HEK293T (cell line): ENCODE results near the gene KLC3.
"Not testable (repeated sequence)": the region's sequence is repeated elsewhere in the genome, so short reads cannot be mapped to it uniquely, and the experiment has no call there.

Source experiments
- CTCF ChIA-PET: fragments of 350-600 bp; formaldehyde crosslinking; extraction: SDS; loops from one replicate; lab custom pipeline; 2021; ENCODE audit warnings: antibody characterized with exemption, inconsistent platforms; lab: Yijun Ruan, JAX
- POLR2A ChIA-PET: fragments of 350-600 bp; formaldehyde crosslinking; extraction: SDS; loops from one replicate; lab custom pipeline; 2020; ENCODE audit warnings: antibody characterized with exemption, inconsistent platforms; lab: Yijun Ruan, JAX
- DNase-seq: peaks from one replicate; pipeline ENCODE4 v3.0.0; 2012; ENCODE audit warnings: mixed read lengths; ENCODE audit errors: extremely low spot score
- ARNT ChIP-seq: fragments of 450-650 bp; IDR thresholded peaks from 2 replicates; pipeline ENCODE4 v1.6.1; 2017; ENCODE audit warnings: mild to moderate bottlenecking
- BHLHE40 ChIP-seq: fragments of 450-650 bp; IDR thresholded peaks from 2 replicates; pipeline ENCODE4 v1.6.1; 2016; ENCODE audit warnings: mild to moderate bottlenecking, moderate library complexity, borderline replicate concordance
- CTBP1 ChIP-seq: fragments of 450-650 bp; IDR thresholded peaks from 2 replicates; pipeline ENCODE4 v1.6.1; 2016; ENCODE audit warnings: borderline replicate concordance
- ELF4 ChIP-seq: fragments of 450-650 bp; IDR thresholded peaks from 2 replicates; pipeline ENCODE4 v1.6.1; 2017; ENCODE audit warnings: antibody characterized with exemption
- FOXA1 ChIP-seq: fragments of 450-650 bp; IDR thresholded peaks from 2 replicates; pipeline ENCODE4 v1.6.1; 2016; ENCODE audit warnings: mild to moderate bottlenecking
- FOXK2 ChIP-seq: fragments of 450-650 bp; IDR thresholded peaks from 2 replicates; pipeline ENCODE4 v1.6.1; 2016; ENCODE audit warnings: mild to moderate bottlenecking
- FOXM1 ChIP-seq: fragments of 450-650 bp; IDR thresholded peaks from 2 replicates; pipeline ENCODE4 v1.6.1; 2017; ENCODE audit warnings: mild to moderate bottlenecking, borderline replicate concordance
- HDGF ChIP-seq: fragments of 450-650 bp; IDR thresholded peaks from 2 replicates; pipeline ENCODE4 v1.6.1; 2017; ENCODE audit warnings: antibody characterized with exemption, borderline replicate concordance
- L3MBTL2 ChIP-seq: fragments of 450-650 bp; conservative IDR thresholded peaks from 2 replicates; pipeline ENCODE4 v1.6.1; 2016; ENCODE audit warnings: mild to moderate bottlenecking
- LEF1 ChIP-seq: fragments of 450-650 bp; IDR thresholded peaks from 2 replicates; pipeline ENCODE4 v1.6.1; 2017; ENCODE audit warnings: mild to moderate bottlenecking, borderline replicate concordance
- NFRKB ChIP-seq: fragments of 450-650 bp; IDR thresholded peaks from 2 replicates; pipeline ENCODE4 v1.6.1; 2016; ENCODE audit warnings: mild to moderate bottlenecking, moderate library complexity
- SP1 ChIP-seq: fragments of 450-650 bp; IDR thresholded peaks from 2 replicates; pipeline ENCODE4 v1.6.1; 2017
- SUZ12 ChIP-seq: fragments of 450-650 bp; IDR thresholded peaks from 2 replicates; pipeline ENCODE4 v1.6.1; 2016; ENCODE audit warnings: mild to moderate bottlenecking
- TARDBP ChIP-seq: fragments of 450-650 bp; IDR thresholded peaks from 2 replicates; pipeline ENCODE4 v1.6.1; 2016
- ZNF384 ChIP-seq: fragments of 450-650 bp; IDR thresholded peaks from 2 replicates; pipeline ENCODE4 v1.6.1; 2016
- TF ChIP-seq, protein P1 (sequence below): fragments of 450-650 bp; IDR thresholded peaks from 2 replicates; pipeline ENCODE4 v1.6.1; 2016

Gene KLC3

DNA sequence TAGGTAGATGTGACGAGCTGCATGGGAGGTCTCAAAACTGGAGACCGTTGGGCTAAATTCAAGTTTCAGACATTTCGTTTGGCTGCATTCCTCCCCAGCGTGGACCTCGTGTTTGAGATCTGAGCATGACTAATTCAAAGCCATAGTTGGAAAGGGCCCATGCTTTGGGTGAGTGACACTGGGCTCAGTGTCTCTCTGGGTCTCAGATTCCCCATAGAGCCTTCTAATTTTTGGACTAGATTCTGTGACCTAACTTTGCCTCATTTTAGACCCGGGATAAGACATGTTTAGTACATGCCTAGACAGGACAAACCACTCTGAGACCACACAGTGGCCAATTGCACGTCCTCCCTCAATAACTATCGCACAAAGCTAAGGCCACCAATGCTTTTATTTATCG is 34.5 kb upstream of the KLC3 start:
- POLR2A ChIA-PET = interaction anchor here (1.3 kb wide), 1 partner anchor 20 kb away, joined by 4 read pairs; no protein-coding TSS in a partner anchor
- no peak for TF ChIP-seq HDGF
- no peak for TF ChIP-seq LEF1
- TF ChIP-seq TARDBP = no peak
- TF ChIP-seq ZNF384 = no peak
- no peak for TF ChIP-seq ELF4
- TF ChIP-seq BHLHE40 = no peak
- CTCF ChIA-PET = no interaction called here
- DNase-seq = no peak

DNA sequence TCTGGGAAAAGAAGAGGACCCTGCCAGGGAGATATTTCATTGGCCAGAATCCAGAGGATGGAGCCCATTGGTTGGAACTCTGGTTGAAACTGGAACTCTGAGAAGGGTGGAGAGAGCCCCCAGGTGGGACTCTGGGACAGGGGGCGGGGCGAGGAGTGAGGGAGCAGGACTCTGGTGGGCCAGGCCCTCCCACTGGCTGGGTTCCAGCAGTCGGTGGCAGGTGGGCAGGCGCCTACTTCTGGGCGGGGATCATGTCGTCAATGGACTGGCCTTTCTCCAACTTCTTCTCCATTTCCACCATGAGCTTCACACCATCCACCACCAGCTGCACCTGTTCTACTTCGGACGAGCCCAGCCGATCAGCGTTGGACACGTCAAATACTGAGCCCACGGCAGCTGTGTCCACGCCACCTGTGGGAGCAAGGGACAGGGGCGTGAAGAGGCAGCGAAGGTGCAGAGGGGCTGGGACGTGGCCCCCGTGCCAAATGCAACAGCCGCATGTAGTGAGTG is 34.0 kb upstream of the KLC3 start:
- TF ChIP-seq BHLHE40 (no peak), ELF4 (no peak), TARDBP (no peak), ZNF384 (no peak), HDGF (no peak), ARNT (no peak), LEF1 (no peak), L3MBTL2 (no peak), FOXA1 (no peak), FOXK2 (no peak), SUZ12 (no peak), CTBP1 (no peak), FOXM1 (no peak), SP1 (no peak), NFRKB (no peak)
- TF ChIP-seq, protein P1, sequence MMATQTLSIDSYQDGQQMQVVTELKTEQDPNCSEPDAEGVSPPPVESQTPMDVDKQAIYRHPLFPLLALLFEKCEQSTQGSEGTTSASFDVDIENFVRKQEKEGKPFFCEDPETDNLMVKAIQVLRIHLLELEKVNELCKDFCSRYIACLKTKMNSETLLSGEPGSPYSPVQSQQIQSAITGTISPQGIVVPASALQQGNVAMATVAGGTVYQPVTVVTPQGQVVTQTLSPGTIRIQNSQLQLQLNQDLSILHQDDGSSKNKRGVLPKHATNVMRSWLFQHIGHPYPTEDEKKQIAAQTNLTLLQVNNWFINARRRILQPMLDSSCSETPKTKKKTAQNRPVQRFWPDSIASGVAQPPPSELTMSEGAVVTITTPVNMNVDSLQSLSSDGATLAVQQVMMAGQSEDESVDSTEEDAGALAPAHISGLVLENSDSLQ = no peak
- ChIA-PET POLR2A (interaction anchor here (1.3 kb wide), 1 partner anchor 20 kb away, joined by 4 read pairs; no protein-coding TSS in a partner anchor), CTCF (interaction anchor here (0.7 kb wide), 1 partner anchor 30 kb away, joined by 4 read pairs; no protein-coding TSS in a partner anchor)
- DNase-seq = no peak

DNA sequence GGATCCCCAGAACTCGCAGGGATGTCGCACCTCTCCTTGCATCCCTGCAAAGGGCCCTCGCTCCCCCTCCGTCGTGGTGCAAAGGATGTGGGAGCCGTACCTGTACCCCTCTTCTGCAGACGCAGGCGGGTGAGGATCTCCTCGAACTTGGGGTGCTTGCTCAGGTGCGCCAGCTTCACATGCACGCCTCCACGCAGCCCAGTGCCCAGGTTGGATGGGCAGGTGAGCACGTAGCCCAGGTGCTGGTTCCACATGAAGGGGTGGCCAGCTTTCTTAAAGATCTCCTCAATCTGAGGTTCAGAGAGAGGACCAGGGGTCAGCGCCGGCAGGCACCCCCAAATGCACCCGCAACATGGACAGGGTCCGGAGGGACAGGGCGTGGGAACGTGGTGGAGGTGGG is 33.2 kb upstream of the KLC3 start:
- POLR2A ChIA-PET = interaction anchor here (1.3 kb wide), 1 partner anchor 19 kb away, joined by 4 read pairs; no protein-coding TSS in a partner anchor
- CTCF ChIA-PET = interaction anchor here (0.7 kb wide), 1 partner anchor 31 kb away, joined by 4 read pairs; no protein-coding TSS in a partner anchor

DNA sequence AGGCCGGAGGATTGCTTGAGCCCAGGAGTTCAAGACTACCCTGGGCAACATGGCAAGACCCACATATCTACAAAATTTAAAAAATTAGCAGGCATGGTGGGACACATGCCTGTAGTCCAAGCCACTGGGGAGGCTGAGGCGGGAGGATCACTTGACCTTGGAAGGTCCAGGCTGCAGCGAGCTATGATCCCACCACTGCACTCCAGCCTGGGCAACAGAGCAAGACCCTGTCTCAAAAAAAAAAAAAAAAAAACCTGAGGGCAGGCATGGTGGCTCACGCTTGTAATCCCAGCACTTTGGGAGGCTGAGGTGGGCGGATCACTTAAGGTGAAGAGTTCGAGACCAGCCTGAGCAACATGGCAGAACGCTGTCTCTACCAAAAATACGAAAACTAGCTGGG is 31.2 kb upstream of the KLC3 start:
- POLR2A ChIA-PET = interaction anchor here (1.4 to 2.6 kb wide), 2 partner anchors 9 to 17 kb away, joined by 3 to 8 read pairs; no protein-coding TSS in a partner anchor
- CTCF ChIA-PET, DNase-seq: not testable (repeated sequence)

More for the DNA sequence above, 33.2 kb upstream of the KLC3 start:
- no peak for DNase-seq
- no peak for TF ChIP-seq HDGF
- no peak for TF ChIP-seq SP1
- no peak for TF ChIP-seq ELF4

DNA sequence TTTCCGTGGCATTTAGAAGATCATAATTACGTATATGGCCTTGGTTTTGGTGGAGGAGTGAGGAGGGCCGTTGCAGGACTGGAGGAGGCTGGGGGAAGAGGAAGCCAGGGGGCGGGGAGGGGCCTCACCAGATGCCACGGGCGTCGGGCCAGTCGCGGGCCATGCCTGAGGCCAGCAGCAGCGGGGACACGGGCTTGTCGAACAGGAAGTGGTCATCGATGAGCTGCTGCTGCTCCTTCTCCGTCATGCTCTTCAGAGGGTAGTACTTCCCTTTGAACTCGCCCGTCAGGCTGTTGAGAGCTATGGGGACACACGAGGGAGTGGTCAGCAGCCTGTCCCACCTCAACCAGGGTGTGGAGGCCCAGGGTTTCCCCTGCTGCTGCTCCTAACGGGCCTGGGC is 28.9 kb upstream of the KLC3 start:
- ChIA-PET CTCF (no interaction called here), POLR2A (interaction anchor here (2.6 kb wide), 1 partner anchor 11 kb away, joined by 8 read pairs; no protein-coding TSS in a partner anchor)
- no peak for DNase-seq
- TF ChIP-seq HDGF = no peak
- no peak for TF ChIP-seq L3MBTL2
- TF ChIP-seq SUZ12 = no peak
- TF ChIP-seq ELF4 = no peak
- TF ChIP-seq LEF1 = no peak
- no peak for TF ChIP-seq CTBP1
- no peak for TF ChIP-seq NFRKB
- TF ChIP-seq FOXK2 = no peak
- TF ChIP-seq BHLHE40 = no peak
- no peak for TF ChIP-seq ZNF384
- TF ChIP-seq FOXM1 = no peak
- no peak for TF ChIP-seq TARDBP
- TF ChIP-seq, protein P1 = no peak
- no peak for TF ChIP-seq FOXA1
- TF ChIP-seq SP1 = no peak
- TF ChIP-seq ARNT = no peak

DNA sequence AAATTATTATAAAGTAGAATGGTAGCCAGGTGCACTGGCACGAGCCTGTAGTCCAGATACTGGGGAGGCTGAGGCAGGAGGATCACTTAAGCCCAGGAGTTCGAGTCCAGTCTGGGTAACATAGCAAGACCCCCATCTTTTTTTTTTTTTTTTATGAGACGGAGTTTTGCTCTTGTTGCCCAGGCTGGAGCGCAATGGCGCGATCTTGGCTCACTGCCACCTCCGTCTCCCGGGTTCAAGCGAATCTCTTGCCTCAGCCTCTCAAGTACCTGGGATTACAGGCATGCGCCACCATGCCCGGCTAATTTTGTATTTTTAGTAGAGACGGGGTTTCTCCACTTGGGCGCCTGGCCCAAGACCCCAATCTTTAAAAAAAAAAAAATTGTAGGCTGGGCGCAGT is 28.3 kb upstream of the KLC3 start:
- CTCF ChIA-PET, DNase-seq: not testable (repeated sequence)
- POLR2A ChIA-PET = interaction anchor here (2.6 kb wide), 1 partner anchor 12 kb away, joined by 8 read pairs; no protein-coding TSS in a partner anchor

DNA sequence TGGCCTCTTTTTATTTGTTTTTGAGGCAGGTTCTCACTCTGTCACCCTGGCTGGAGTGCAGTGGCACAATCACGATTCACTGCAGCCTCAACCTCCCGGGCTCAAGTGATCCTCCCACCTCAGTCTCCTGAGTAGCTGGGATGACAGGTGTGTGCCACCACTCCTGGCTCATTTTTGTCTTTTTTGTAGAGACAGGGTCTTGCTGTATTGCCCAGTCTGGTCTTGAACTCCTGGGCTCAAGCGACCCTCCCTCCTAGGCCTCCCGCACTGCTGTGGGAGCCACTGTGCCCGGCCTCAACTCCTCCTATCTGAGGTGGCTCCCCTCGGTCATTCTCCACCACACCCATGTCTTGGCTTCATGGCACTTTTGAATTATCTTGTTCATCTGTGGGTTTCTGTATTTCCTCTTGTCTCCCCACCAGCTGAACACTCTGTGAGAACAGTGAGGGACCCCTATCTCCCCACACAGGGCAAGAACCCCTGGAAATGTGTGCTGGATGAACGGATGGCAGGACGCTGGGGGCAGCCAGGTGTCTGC is 25.8 kb upstream of the KLC3 start:
- no peak for DNase-seq
- ChIA-PET POLR2A (interaction anchor here (1.8 kb wide), 1 partner anchor 14 kb away, joined by 6 read pairs; no protein-coding TSS in a partner anchor), CTCF (no interaction called here)
- TF ChIP-seq TARDBP (no peak), FOXK2 (no peak), NFRKB (no peak), ARNT (no peak), CTBP1 (no peak), ELF4 (no peak)
